CD4-positive, alpha-beta T cell treated with Interleukin-21 for 1 hour (primary cell): ENCODE results near the gene TOP3B.
A peak's percentile ranks its signal among the peaks of the same experiment; 100 is the strongest.

Experiments used
- DNase-seq: peaks from one replicate; pipeline ENCODE4 v3.0.0-alpha.2; 2020

The TOP3B gene

DNA sequence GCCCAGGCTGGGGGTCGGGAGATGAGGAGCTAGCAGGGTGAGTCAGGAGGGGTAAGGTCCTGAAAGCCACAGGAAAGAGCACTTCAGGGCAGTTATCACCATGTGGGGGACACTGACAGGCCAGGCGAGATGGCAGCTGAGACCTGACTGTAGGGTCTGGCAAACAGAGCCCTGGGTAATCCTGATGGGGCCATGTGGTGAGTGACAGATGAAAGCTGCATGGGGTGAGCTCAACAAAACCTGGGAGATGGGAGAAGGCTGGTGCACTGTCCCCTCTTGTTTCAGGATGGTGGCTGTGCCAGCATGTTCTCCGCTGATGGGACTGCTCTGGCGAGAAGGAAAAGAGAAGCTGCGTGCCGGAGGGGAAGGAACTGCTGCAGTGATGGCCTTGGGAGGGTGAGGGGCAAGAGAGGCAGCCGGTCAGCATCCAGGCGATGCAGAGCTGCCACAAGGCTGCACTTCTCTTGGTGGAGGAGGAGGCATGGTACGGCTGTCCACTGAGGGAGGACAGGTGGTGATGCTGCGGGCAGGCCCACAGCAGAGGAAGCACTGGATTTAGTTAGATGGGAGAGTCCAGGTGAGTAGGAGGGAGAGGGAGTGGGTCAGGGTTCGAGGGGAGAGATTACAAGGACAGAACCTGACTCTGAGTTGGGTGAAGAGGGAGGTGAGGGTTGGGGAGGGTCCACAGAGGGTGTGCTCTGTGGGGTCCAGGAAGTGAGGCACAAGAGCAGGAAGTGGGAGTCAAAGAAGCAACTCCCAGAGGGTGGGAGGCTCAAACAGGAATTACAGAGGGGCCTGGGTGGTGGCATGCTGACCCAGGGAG, 3.8 kb downstream of the TOP3B start:
- DNase-seq = no peak

DNA sequence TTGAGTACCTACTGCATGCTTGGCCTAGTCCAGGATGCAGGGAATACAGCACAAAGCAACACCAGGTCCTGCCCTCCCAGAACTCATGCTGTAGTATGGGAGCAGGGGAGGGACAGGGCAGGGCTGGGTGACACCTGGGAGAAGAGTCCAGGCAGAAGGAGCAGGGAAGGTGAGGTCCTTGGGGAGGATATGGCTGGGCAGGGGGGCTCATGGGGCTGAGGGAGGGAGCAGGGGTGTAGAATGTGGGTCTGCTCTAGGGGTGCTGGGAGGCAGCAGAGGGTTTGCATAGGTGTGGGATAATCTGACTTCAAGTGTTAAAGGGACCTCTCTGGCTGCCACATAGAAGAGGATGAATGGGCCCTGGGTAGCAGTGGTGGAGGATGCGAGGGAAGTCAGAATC, 4.8 kb downstream of the TOP3B start:
- DNase-seq = no peak

DNA sequence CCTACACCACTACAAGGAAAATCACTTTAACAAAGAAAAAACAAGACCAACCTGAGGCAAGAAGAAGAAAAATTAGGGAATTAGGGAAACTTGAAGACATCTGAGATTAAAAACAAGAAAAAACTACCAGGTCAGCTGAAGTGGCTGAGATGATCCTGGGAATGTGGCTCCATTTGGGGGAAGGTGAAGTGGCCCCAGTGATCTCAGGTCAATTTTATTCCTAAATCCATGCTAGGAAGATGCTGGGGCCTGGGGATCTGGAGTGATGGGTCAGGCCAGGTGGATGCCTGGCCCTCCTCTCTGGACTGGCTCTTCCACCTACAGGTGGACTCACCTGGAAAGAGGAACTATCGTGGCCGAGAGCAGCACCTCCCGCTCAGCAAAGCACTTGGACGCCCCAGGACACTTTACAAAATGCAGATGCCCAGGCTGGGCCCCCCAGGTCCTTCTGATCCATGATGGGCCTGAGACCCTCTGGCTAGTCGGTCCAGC, 6.7 kb downstream of the TOP3B start:
- no peak for DNase-seq

DNA sequence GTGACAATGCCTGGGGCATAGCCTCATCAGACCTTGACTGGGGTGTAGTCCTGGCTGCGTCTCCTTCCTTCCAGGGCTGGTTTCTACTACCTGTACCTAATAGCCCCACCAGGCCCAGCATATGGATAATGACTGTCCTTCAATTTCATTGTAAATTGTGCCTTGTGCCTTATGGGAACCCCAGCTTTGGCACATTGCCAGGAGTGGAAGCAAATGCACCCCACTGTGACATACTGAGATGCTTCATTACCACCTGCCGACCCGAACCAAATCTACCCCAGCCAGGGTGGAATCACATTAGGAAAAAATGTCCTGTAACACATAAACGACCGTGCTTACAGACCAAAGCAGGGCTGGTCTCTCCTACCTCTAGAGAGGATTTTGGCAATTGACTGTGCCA, 7.3 kb downstream of the TOP3B start:
- no peak for DNase-seq

DNA sequence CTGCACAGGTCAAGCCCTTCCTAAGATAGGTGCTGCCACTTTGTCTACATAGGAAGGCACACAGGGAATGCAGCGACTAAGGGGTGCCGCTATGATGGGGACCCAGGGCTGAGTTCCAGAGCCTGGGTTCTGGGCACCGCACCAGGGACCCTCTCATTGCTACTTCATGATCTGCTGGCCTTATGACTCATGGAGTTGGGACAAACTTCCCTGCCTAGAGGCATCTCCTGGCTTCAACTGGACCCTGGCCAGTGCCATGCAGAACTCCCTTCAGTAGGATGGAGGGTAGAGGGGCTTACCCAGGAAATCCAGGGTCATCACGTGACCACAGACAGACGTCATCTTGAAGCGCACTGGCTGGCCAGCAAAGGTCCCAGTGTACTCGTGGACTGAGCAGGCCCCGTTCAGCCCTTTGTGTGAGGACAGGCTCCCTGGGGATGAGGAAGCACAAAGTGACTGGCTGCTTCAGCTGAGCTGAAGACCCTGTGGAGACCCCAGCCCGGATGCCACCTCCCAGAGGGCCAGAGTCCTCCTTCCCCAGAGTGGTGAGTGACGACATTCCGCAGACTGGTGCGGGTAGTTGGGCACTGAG, 8.4 kb downstream of the TOP3B start:
- DNase-seq = no peak

DNA sequence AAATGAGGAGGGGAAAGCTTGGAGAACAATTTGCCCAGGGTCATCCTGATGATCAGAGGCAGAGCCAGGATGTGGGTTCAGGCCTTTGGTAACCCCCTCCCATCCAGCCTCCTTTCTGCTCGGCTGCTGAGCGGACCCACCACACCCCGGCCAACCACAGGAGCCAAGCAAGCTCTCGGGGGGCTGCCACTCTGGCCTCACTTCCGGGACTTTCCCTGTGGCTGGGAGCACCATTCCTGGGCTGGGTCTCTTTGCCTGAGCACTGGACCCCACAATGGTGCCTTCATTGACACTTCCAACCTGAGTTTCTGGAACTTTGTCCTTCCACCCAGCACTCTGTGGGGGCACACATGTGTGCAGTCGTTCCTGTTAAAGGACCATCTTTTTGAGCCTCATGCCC, 9.8 kb downstream of the TOP3B start:
- DNase-seq = no peak

DNA sequence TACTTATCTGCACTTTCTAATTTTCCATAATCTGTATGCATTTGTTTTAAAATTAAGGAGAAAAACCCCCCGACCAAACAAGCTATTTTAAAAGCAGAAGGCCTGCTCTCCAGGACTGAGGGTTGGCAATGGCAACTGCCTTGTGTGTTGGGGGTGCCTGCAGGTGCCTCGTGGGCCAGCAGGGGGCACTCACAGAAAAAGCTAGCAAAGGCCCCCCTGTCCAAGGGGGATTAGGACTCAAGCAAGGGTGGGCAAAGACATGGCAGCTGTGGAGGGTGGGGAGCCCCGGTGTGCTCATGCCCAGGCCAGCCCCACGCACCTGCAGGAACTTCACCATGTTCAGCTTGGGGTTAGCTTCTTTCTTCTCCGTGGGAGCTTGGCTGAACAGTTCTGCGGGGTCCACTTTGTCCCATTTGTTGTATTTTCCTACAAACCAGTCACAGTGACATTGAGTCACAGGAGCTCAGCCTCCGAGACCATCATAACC, 10.3 kb downstream of the TOP3B start:
- peak; percentile 44 for DNase-seq

DNA sequence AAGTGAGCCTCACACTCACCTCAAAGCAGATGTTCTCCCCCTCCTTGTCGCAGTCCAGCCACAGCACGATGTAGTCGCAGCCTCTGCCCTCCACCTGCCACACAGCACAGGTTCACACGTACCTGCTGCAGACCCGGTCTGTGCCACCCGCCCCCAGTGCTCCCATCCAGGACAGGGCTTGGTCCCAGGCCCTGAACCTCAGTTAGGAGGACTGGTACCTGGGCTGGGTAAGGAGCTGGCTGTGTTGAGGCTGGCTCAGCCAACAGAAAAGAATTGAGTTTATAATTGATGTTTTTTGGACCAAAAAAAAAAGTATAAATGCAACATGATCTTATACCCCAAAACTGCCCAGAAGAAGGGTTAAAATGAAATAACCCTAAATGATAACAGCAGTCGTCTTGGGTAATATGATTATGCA, 10.7 kb downstream of the TOP3B start:
- no peak for DNase-seq

DNA sequence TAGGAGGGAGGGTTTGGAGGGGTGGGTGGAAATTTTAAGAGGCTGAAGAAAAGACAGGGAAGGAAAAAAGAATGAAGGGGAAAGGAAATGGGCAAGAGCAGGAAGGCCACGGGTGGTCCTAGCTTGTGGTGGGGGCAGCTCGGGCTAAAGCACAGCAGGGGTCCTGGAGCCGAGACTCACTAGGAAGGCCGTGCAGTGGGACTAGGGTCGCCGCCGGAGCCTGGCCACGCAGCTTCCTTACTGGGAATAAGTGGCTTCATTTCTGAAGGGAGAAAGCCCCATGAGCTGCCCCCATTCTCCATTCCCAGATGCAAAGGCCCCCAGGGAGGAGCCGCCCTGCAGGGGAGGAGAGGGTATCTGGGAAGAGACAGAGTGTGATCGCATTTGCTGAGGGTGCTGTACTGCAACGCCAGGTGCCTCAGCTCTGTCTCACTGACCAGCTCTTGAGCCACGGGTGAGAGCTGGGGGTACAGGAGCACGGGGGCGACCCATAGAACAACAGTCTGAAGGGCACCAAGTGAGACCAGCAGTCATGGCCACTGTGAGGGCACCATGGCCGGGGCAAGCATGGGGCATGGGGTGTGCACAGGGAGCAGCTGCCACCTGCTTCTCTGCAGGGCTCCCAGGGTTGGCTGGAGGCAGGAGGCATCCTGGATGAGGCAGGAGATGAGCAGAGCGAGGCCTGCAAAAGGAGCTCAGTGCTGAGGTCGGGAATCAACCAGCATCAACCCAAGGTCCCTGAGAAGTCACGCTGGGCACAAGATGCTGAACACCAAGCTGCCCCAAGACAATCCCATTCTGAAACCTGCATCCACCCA, 11.6 kb downstream of the TOP3B start:
- no peak for DNase-seq

DNA sequence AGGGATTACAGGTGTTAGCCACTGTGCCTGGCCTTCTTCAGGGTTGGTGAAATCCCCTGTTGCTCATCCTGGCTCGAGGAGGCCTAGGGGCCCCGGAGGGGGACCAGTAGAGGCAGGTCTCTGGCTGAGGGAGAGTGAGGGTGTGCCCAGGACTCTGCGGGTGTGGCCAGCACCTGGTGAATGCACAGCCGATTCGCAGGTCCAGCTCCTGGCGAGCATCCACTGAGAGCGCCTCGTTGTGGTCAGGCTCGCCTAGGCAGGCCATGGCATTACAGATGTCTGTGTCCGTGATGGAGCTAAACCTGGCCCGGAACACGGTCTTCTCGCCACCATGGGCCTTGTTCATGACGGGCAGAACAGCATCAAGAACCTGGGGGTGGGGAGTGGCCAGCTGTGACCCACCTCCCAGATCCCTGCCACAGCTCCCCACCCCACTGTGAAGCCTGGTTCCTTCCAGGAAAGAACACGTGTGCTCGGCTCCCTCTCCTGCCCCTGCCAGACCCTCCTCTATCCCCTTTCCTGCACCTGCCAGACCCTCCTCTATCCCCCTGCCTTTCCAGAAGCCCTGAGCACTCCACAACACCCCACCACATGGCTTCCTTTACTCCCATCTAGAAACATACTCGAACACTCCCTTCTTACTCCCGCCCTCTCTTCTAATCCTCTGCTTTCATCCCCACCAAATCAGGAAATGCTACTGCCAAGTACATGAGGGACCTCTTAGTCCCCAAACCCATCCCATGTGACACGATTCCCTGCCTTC, 12.4 kb downstream of the TOP3B start:
- no peak for DNase-seq

DNA sequence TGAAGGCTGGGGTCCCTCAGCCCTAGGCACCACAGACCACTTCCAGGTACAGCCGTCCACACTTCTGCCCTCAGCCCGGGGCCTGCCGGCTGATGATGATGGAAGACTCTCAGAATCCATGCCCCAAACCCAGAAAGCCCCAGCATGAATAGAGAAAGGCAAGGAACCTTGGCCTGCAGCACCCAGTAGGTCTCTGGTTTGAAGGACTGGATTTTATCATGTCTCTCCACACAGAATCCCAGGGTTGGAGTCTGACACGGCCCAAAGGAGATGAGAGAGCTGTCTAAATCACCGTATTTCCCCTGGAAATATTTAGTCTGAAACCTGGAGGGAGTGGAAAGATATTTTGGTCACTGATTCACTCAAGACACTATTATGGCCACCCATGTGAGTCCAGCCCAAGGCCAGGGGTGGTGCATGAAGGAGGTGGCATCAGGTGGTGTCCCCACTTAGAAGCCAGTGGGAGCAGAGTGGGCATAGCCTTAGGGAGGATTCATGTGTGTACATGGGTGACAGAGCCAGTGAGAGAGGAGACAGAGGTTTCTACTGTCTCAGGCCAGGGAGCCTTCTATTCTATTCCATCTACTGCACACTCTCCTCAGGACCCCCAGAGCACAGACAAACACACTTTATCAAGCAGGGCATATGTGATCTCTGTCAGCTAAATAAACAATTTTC, 14.0 kb downstream of the TOP3B start:
- no peak for DNase-seq

DNA sequence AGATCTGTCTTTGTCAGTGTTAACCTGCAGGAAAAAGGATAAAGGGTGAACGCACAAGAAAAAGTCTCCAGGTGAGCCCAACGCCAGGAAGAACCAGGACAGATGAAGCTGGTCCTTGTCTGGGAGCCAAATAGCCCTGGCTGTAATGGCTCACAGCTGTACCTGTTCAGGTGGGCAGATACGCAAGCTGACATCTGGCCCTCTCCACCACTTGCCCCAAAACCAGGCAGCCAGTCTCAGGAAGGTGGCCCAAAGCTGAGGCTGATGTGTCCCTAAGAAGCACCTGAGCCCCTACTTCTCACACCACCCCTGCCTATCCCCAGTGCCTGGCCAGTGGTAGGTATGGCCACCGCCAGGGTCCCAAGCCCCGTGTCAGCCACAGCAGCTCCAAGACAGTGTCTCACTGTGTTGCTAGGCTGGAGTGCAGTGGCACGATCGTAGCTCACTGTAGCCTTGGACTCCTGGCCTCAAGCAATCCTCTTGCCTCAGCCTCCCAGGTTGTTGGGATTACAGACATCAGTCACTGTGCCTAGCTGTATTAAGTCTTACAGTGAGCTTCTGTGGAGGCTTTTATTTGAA, 14.8 kb downstream of the TOP3B start:
- no peak for DNase-seq

DNA sequence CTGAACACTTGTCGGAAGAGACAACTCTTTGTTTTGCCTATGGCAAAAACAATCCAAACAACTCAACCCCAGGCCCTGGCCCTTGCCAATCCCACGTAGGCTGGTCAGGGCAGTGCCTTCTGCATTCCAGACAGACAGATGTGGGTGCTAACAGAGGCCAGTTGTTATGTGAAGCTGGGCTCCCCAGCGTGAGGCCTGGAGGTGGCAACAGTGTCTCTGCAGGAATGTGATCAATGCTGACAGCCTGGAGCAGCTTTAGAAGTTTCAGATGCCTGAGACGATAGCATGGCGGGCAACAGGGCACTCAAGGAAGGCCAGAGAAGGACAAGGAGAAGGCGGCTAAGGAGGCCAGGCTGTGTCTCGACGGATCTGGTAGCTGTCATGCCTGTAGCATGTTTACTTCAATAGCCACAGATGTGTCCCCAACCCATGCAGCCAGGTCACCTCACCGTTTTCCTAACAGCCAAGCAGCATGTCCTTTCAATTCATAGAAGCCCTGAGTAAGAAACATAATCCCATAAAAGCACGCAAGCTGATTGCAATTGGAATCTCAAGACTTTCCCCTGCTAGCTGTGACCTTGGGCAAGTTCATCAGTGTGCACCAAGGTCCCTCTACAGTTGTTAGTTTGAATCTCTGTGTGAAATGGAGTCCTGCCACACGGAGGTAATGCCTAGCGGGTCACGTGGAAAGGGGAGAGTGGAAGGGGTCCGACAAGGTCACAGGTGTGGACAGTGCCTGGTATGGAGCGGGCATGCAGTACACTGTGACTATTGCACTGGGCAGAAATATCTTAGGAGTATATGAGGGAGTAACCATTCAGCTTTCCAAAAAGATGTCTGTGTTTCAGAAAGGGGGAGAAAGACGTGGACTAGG, 15.7 kb downstream of the TOP3B start:
- no peak for DNase-seq

DNA sequence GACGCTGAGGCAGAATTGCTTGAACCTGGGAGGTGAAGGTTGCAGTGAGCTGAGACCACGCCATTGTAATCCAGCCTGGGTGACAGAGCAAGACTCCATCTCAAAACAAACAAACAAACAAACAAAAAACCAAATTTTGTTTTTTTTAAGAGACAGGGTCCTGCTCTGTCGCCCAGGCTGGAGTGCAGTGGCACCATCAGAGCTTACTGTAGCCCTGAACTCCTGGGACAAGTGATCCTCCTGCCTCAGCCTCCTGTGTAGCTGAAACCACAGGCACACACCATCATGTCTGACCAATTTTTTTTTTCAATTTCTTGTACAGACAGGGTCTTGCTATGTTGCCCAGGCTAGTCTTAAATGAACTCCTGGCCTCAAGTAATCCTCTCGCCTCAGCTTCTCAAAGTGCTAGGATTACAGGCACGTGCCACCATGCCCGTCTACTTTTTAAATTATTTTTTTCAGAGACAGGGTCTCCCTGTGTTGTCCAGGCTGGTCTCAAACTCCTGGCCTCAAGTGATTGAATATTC, 16.8 kb downstream of the TOP3B start:
- DNase-seq = no peak

DNA sequence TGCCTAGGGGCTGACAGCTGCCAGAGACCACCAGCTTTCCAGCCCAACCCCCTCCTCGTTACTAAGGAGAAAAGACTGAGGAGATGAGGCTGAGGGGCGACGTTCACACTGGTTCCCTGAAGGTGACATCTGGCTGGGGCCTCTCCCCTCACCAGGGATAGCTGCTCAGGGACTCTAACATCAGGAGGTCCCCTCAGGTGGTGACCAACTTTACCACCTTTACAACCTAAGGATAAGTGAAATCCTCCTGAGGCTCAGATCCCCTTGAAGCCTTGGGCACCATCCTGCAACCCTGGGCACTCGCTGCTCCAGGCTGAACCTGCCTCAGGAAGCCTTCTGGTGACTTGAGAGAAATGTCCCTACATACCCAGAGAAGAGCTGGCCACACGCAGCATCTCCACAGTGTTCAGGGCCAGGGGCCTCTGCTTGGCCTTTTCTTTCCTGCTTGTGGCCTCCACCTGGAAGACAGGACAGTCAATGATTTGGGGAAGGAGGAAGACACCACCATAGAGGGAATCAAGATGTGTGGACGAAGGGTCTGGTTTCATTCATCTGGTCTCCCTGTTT, 17.6 kb downstream of the TOP3B start:
- DNase-seq = no peak

DNA sequence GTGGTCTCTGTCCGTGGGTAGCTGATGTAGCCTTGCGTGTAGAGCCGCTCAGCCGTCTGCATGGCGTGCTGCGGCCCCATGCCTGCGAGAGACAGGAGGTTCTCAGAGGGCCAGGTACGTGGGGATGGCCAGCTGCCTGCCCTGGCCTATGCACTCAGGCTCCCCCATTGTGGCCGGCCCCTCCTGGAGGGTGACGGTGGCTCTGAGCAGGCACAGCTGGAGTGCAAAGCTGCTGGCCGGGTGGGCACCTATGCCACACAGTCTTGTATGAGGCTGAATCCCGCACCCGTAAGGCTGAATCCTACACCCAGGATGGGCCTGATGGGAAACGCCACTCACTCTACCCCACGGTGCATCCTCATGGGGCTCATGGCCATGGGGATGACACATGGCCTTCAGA, 18.4 kb downstream of the TOP3B start:
- no peak for DNase-seq

DNA sequence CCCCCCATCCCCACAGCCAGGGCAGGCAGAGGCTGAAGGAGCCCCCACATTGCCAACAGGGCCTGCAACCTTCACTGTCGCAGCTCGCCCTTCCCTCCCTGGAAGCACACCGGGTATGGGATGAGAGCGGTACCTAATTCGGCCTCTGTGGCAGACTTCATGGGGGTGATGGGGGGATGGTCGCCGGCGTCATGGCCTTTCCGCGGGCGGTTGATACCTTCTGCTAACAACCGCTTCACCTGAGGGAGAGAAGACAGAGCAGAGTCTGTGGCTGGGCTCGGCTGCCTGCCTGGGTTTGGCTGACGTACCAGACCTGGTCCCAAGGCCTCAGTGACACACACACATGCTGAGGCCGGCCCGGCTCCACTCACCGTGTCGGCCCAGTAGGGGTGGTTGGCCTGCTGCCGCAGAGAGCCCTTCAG, 18.8 kb downstream of the TOP3B start:
- no peak for DNase-seq

DNA sequence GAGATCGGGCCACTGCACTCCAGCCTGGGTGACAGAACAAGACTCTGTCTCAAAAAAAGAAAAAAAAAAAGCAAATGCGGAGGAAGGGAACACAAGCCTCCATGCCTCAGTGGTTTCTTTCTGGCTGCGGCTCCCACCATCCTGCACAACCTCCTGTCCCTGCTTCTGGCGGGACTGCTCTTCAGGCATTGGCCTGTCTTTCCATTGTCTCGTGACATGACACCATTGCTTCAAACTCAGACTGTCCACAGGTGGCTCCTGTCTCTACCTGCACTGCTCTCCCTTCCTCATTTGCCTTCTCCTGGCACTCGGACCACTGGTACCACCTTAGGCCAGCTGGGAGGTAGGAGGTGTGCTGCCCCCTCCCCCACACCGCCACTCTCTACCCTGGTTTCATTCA, 19.3 kb downstream of the TOP3B start:
- DNase-seq = no peak

DNA sequence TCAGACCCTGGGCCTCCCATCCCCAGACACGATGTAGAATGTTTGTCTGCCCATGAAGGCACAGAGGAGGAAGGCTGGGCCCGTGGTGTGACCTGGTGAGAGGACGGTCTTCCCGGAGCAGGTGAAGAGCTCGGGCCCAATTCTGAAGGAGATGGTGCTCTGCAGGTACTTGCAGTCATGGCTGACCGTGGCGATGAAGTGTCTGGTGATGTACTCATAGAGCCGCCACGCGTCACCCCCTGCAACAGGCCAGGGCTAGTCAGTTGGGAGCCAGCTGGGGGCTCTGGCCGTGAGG, 20.0 kb downstream of the TOP3B start:
- DNase-seq = no peak

DNA sequence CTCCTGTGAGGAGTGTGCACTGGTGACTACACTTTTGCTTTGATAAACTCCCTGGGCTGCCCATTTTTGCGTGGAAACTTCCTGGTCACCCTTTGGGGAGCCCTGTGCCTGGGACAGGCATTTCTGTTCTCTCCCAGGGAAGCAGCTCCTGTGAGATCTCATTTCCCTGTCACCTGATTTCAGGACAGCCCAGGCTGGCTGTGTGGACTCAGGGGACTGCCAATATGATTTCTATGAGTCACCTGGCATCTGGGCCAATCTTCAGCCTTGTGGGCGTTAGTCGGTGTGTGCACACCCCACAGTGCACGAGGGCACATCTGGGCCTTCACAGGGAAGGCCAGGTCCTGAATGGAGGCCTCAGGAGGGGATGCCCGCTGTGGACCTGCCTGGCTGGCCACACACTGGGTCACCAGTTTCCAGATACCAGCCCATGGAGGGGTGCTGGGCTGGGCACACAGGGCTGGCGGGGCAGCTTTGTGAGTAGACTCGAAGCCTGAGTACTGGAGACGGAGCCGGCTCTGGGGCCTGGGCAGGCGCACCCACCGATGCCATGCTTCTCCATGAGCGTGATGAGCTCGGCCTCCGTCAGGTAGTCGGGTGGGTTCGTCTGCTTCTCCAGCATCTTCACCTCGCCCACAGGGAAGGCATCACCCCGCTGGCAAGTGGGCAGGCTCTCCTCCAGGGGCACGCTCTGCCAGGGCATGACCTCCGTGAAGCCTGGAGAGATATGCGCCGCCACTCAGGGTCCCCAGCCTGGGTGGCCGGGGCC, 20.5 kb downstream of the TOP3B start:
- no peak for DNase-seq
